ENCODE measurements around the gene KAT6B.
"Not testable (repeated sequence)": the region's sequence is repeated elsewhere in the genome, so short reads cannot be mapped to it uniquely, and the experiment has no call there.

KAT6B gene

GRCh38 chr10:74792726-74793125 lies 33.7 kb upstream of the KAT6B start:
- no peak for TF ChIP-seq CTCF (IDR thresholded peaks at IDR 0.05; ENCODE audit: low read depth, low read length)
- DNase-seq (ENCODE audit: low read depth in 2 of 2), result no peak
- no peak overlapping the region for H3K4me3 ChIP-seq (replicated peaks in 1 of 2; ENCODE audit: low read depth in 2 of 2, low read length in 2 of 2)

- DNase-seq (ENCODE audit: low read depth in 2 of 2), result not testable (repeated sequence)
Measured at GRCh38 chr10:74793240-74793639, 33.2 kb upstream of the KAT6B start.

GRCh38 chr10:74794531-74794930 lies 31.9 kb upstream of the KAT6B start:
- no peak overlapping the region for H3K4me3 ChIP-seq (replicated peaks in 1 of 2; ENCODE audit: low read depth in 2 of 2, low read length in 2 of 2)
- DNase-seq (ENCODE audit: low read depth in 2 of 2), result no peak
- TF ChIP-seq CTCF (IDR thresholded peaks at IDR 0.05; ENCODE audit: low read depth, low read length), result no peak

More at GRCh38 chr10:74793240-74793639, 33.2 kb upstream of the KAT6B start:
- not testable (repeated sequence) for H3K4me3 ChIP-seq (replicated peaks in 1 of 2; ENCODE audit: low read depth in 2 of 2, low read length in 2 of 2)

- no peak for TF ChIP-seq CTCF (IDR thresholded peaks at IDR 0.05; ENCODE audit: low read depth, low read length)
- DNase-seq (ENCODE audit: low read depth in 2 of 2), result no peak
Measured at GRCh38 chr10:74797550-74797949, 28.9 kb upstream of the KAT6B start.

GRCh38 chr10:74799721-74800221 lies 26.6 kb upstream of the KAT6B start:
- TF ChIP-seq CTCF (IDR thresholded peaks at IDR 0.05; ENCODE audit: low read depth, low read length), result no peak
- DNase-seq (ENCODE audit: low read depth in 2 of 2), result peak; percentile 75 to 98
- no peak overlapping the region for H3K4me3 ChIP-seq (replicated peaks in 1 of 2; ENCODE audit: low read depth in 2 of 2, low read length in 2 of 2)

More at GRCh38 chr10:74797550-74797949, 28.9 kb upstream of the KAT6B start:
- H3K4me3 ChIP-seq (replicated peaks in 1 of 2; ENCODE audit: low read depth in 2 of 2, low read length in 2 of 2), result no peak overlapping the region

- no peak for DNase-seq (ENCODE audit: low read depth in 2 of 2)
- H3K4me3 ChIP-seq (replicated peaks in 1 of 2; ENCODE audit: low read depth in 2 of 2, low read length in 2 of 2), result no peak overlapping the region
- TF ChIP-seq CTCF (IDR thresholded peaks at IDR 0.05; ENCODE audit: low read depth, low read length), result no peak
Measured at GRCh38 chr10:74801447-74801846, 25.0 kb upstream of the KAT6B start.

GRCh38 chr10:74808501-74808900 lies 17.9 kb upstream of the KAT6B start:
- TF ChIP-seq CTCF (IDR thresholded peaks at IDR 0.05; ENCODE audit: low read depth, low read length), result no peak
- H3K4me3 ChIP-seq (replicated peaks in 1 of 2; ENCODE audit: low read depth in 2 of 2, low read length in 2 of 2), result no peak overlapping the region
- DNase-seq (ENCODE audit: low read depth in 2 of 2), result no peak
